HEK293T (cell line): ENCODE measurements around the gene CLDN15.

Source experiments
- HDGF ChIP-seq: fragments of 450-650 bp; IDR thresholded peaks from 2 replicates; pipeline ENCODE4 v1.6.1; 2017; ENCODE audit warnings: antibody characterized with exemption, borderline replicate concordance
- SP1 ChIP-seq: fragments of 450-650 bp; IDR thresholded peaks from 2 replicates; pipeline ENCODE4 v1.6.1; 2017
- SUZ12 ChIP-seq: fragments of 450-650 bp; IDR thresholded peaks from 2 replicates; pipeline ENCODE4 v1.6.1; 2016; ENCODE audit warnings: mild to moderate bottlenecking

GRCh38 chr7:101248276-101248675 is 10.7 kb upstream of the CLDN15 start:
- TF ChIP-seq SUZ12 (no peak), HDGF (no peak), SP1 (no peak)
